ENCODE measurements around the gene CAPN14. TPM values are rescaled to one million over a fixed set of nuclear protein-coding genes. Genes with fewer than 3 reads are reported as not detected.

Gene CAPN14
- total and polyA plus RNA-seq, 10 donors, result 0.26 to 2.7 (median 0.92) TPM

DNA sequence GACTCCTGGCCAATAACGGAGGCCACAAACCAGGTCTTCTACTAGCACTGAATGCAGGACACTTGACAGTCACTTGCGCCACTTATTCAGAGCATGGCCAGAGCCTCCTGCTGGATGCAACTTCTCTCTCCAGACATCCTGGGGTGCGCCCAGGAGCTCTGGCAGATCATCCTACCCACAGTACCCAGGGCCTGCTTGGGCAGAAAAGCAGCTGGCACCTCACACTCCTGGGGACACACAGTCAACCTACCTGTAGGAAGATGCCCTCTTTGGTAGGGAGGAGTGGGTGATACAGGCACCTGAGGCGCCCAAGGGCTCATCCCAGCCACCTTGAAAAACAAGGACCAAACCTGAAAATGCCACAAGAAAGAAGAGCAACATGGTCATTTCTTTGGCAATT is 92.4 kb downstream of the CAPN14 start:
- Histone ChIP-seq H3K36me3 (no peaks in the 10 kb centered on the region), H3K27ac (no peak overlapping the region), H3K27me3 (replicated peaks in 1 of 7) (peaks cover 0 to 9% (median 0%) of the 10 kb centered on the region in 7 donors), H3K9me3 (no peaks in the 10 kb centered on the region), H3K4me1 (peaks cover 0 to 3% (median 0%) of the 10 kb centered on the region in 6 donors), H3K4me3 (no peak overlapping the region)
- 90 to 97% (median 93%) methylated on average over 4 of the region's 4 CpGs for WGBS, 5 donors
- intact Hi-C loops (cut with DNase I; ENCODE audit: low total_unique reads), result no loop called here
- TF ChIP-seq POLR2A (IDR thresholded peaks at IDR 0.05), result no peak
- no peak for TF ChIP-seq POLR2AphosphoS5 (IDR thresholded peaks at IDR 0.05)
- TF ChIP-seq CTCF (IDR thresholded peaks at IDR 0.05 in 8 of 11, conservative IDR thresholded peaks at IDR 0.05 in 3 of 11), result no peak
- DNase-seq, result no peak

Small RNA genes within 50 kb of the gene (small RNA-seq; reads per million reads assigned to genes)
- gene RNA5SP90, result 0 reads per million in 4 donors

Other genes starting within 250 kb of the CAPN14 start
- gene GALNT14, start 79.1 kb downstream of the CAPN14 start, total RNA-seq, result 10 to 100 TPM in 1 of 7 donors, 1 to 10 TPM in 6; 2.7 to 18.5 (median 5.8) TPM
- 1 to 10 TPM; 3.4 to 4.8 (median 3.6) TPM for gene GALNT14, start 79.1 kb downstream of the CAPN14 start, polyA plus RNA-seq
- 10 to 100 TPM; 13.5 to 27.2 (median 15.6) TPM for gene EHD3, start 16.6 kb upstream of the CAPN14 start, total RNA-seq
- 1 to 10 TPM; 4.6 to 8.7 (median 6.7) TPM for gene EHD3, start 16.6 kb upstream of the CAPN14 start, polyA plus RNA-seq
- not detected for gene XDH, start 197.2 kb upstream of the CAPN14 start, total RNA-seq
- under 1 TPM in 1 of 3 donors, not detected in 2; 0.02 TPM for gene XDH, start 197.2 kb upstream of the CAPN14 start, polyA plus RNA-seq